GM19397 (cell line): ENCODE results near the gene TANGO2.

ENCODE experiments used
- ATAC-seq: cut with Tn5 transposase; IDR thresholded peaks from one replicate; pipeline ENCODE4 v1.9.1; 2021; ENCODE audit warnings: mild to moderate bottlenecking, moderate library complexity; ENCODE audit not compliant: unreplicated experiment

The TANGO2 gene

GRCh38 chr22:20039683-20040325 lies 18.9 kb downstream of the TANGO2 start:
- no peak for ATAC-seq

- ATAC-seq, result no peak
Measured at GRCh38 chr22:20040327-20041200, 19.7 kb downstream of the TANGO2 start.

GRCh38 chr22:20043057-20043996 lies 22.4 kb downstream of the TANGO2 start:
- ATAC-seq, result no peak

DNA sequence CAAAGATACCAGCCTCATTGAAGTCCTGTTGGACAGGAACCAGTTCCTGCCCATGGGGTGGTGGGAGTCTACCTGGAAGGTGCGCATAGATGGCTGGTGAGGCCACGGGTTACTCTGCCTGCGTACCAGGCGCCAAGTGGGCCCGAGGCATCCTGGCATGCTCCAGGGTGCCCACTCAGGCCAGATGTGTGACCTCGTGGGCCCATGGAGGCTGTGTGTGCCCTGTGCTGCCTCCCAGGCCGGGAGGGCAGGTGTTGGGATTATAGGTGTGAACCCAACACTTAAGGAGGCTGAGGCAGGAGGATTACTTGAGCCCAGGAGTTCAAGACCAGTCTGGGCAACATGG lies 23.1 kb downstream of the TANGO2 start:
- ATAC-seq, result no peak

GRCh38 chr22:20044495-20045151 lies 23.7 kb downstream of the TANGO2 start:
- ATAC-seq, result no peak

DNA sequence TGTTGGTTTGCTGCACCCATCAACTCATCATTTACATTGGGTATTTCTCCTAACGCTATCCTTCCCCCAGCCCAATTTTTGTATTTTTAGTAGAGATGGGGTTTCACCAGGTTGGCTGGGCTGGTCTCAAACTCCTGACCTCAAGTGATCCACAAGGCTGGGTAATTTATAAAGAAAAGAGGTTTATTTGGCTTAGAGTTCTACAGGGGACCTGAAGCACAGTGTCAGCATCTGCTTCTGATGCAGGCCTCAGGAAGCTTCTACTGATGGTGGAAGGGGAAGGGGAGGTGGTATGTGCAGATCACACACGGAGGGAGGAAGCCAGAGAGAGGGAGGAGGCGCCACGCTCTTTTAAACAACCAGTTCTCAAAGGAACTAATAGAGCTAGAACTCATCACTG lies 25.8 kb downstream of the TANGO2 start:
- ATAC-seq, result no peak

DNA sequence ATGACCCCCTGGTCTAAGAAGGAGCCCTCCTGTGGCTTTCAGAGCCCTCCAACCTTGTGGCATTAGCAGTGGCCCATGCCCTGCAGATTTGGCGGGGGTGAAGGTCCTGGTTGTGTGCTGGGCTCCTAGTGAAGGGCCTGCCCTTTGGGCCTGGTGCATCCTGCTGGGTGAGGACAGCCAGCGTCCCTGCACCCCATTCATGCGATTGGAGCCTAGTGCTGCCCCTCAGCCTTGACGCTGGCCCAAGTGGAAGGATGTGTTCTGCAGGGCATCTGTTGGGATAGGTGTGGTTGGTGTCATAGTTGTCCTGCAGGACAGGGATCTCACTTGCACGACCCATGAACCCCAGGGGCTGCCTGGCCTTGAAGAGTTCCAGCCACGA lies 31.0 kb downstream of the TANGO2 start:
- no peak for ATAC-seq

DNA sequence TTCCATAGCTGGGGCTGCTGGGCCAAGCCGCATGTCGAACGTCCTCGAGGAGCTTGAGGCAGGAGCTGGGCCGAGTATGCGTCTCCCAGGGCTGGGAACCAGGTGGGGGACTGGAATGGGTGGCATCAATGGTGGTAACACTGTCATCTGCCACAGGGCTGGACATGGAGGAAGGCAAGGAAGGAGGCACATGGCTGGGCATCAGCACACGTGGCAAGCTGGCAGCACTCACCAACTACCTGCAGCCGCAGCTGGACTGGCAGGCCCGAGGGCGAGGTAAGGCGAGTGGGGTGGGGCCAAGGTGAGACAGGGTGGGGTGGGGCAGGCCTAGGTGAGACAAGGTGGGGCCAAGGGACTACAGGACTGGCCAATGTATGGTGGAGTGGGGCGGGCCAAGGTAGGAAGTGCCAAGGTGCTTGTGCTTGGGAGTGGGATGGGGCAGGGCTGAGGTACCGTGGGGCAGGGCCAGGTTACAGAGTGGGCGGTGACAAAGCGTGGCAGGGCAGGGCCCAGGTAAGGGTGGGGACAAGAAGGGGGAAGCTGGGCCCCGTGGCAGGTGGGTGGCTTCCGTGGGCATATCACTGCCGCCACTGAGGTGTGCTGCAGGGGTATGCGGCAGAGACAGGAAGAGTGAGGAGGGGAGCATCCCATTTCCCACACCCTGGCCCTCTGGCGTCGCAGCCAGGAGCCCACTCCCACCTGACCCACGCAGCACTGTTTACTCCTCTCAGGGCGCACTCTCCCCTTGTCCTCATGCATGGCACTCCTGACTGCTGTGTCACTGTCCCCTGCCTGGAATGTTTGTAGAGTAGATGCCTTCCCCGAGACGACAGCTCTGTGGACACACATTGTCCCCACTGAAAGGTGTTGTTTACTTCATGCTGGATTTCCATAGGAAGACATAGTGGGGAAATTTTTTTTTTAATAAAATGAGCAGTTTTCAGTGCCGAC lies 31.7 kb downstream of the TANGO2 start:
- no peak for ATAC-seq

- ATAC-seq, result no peak
Measured at GRCh38 chr22:20053407-20054033, 32.6 kb downstream of the TANGO2 start.

- no peak for ATAC-seq
Measured at GRCh38 chr22:20054034-20054427, 33.1 kb downstream of the TANGO2 start.

DNA sequence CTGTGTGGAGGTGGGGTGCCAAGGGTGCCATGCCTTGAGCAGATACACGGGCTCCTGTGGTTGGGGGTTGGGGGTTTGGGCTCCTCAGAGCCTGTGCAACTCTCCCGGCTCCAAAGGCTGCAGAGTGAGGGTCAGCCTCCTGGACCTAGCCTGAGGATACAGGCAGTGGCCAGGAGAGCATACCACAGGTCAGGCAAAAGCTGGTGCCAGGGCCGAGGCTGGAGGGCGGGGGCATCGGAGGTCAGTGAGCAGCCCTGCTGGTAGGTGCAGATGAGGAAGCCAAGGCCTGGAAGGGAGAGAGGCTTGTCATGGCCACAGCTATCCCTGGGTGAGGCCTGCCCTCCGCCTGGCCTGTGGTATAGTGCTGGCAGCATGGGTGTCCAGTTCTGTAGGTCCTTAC lies 33.6 kb downstream of the TANGO2 start:
- no peak for ATAC-seq

- ATAC-seq, result no peak
Measured at GRCh38 chr22:20055144-20055543, 34.2 kb downstream of the TANGO2 start.

DNA sequence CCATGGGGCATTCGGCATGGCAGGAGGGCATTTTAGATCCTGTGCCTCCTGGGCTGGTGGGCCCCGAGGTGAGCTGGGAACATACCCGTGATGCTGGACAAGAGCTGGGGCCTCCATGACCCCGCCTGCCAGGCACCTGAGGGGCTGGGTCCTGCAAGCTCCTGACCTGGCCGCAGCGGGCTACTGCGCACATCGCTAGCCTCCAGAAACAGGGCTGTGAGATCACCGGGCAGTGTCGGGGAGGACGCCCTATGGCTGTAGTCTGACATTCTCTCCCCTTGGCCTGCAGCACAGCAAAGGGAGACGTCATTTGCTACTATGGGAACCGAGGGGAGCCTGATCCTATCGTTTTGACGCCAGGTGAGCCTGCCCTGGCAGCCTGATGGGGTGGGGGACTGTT lies 34.7 kb downstream of the TANGO2 start:
- no peak for ATAC-seq

DNA sequence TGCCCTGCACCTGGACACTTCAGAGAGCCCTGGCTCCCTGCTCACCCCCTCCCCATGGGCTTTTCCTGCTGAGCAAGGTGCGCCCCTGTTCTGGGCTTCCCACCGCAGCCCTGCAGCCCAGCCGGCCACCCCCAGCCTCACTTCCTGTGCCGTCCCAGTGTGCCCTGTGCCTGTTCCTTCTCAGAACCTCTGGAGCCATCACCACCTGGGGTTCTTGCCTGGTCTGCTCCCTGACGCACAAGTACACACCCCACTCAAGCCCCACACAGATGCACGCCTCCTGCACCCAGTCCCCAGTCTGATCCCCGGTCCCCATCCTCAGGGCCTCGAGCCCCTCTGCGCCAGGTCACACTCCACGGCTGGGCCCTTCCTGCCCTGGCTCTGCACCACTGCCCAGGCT lies 35.3 kb downstream of the TANGO2 start:
- ATAC-seq, result no peak

- ATAC-seq, result no peak
Measured at GRCh38 chr22:20056696-20057386, 35.9 kb downstream of the TANGO2 start.

DNA sequence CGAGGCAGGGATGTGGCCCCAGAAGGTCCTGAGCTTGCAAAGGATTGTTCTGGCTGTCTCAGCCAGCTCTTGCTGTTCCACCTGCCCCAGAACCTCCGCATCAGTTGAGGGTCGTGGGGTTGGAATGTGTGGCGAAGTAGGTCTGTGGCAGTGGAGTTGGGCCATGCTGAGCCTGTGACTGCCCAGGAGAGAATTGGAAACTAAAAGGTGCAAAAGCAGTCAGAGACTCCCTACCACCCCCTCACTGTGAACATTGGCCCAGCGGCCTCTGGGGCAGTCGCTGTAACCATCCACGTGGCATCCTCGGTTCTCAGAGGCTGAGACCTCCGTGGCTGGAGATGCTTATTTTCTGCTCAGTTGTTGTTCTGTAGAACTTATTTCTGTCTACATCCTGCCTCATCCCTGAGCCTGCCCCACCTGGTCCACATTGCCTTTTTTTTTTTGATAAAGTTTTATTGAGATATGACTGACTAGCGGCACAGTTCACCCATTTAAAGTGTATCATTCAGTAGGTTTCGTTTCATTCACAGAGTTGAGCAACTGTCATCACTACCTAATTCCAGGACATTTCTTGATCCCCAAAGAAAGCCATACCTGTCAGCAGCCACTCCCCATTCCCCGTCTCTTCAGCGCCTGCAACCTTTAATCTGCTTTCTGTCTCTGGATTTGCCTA lies 36.8 kb downstream of the TANGO2 start:
- no peak for ATAC-seq

DNA sequence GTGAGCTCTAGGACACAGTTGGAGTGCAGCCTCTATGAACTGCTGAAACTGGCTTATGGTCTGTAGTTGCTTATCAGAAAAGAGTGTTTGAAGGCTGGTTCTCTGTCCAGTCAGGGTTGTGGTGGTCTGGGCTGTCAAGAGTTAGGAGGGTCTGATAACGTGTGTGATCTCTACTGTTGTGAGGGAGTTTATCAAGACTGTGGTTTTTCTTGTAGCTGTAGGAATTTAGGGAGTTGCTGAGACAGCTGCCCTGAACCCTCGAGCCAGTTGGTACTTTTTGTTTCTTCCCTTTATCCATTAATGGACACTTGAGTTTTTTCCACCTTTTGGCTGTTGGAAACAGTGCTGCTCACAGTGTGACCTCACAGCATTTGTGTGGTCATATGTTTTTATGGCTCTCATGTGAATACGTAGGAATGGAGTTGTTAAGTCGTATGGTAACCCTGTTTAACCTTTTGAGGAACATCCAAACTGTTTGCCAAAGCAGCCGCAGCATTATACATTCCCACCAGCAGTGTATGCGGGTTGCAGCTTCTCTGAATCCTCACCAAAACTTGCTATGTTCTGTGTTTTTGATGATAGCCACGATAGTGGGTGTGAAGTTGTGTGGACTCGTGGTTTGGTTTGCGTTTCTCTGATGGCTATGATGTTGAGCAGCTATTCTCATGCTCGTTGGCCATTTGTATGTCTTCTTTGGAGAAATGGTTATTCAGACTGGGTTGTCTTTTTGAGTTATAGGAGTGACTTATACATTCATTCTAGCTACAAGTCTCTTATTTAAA lies 38.3 kb downstream of the TANGO2 start:
- ATAC-seq, result no peak
